ENCODE measurements around the gene MTMR12.

Gene MTMR12

GRCh38 chr5:32276173-32276853 lies 36.4 kb downstream of the MTMR12 start:
- no peak for DNase-seq (ENCODE audit: low read depth in 2 of 2, low spot score in 1 of 2)

- no peak for DNase-seq (ENCODE audit: low read depth in 2 of 2, low spot score in 1 of 2)
These were observed 37.4 kb downstream of the MTMR12 start for GRCh38 chr5:32275396-32275741.

- DNase-seq (ENCODE audit: low read depth in 2 of 2, low spot score in 1 of 2), result no peak
These were observed 38.0 kb downstream of the MTMR12 start for GRCh38 chr5:32274548-32275395.

- DNase-seq (ENCODE audit: low read depth in 2 of 2, low spot score in 1 of 2), result no peak
These were observed 38.9 kb downstream of the MTMR12 start for GRCh38 chr5:32273821-32274220.

- no peak for DNase-seq (ENCODE audit: low read depth in 2 of 2, low spot score in 1 of 2)
These were observed 40.0 kb downstream of the MTMR12 start for GRCh38 chr5:32272746-32273145.

- DNase-seq (ENCODE audit: low read depth in 2 of 2, low spot score in 1 of 2), result no peak
These were observed 41.8 kb downstream of the MTMR12 start for GRCh38 chr5:32270946-32271345.

GRCh38 chr5:32270178-32270577 lies 42.6 kb downstream of the MTMR12 start:
- no peak for DNase-seq (ENCODE audit: low read depth in 2 of 2, low spot score in 1 of 2)

- no peak for DNase-seq (ENCODE audit: low read depth in 2 of 2, low spot score in 1 of 2)
These were observed 46.8 kb downstream of the MTMR12 start for GRCh38 chr5:32265902-32266301.

GRCh38 chr5:32264957-32265572 lies 47.7 kb downstream of the MTMR12 start:
- no peak for DNase-seq (ENCODE audit: low read depth in 2 of 2, low spot score in 1 of 2)

- no peak for DNase-seq (ENCODE audit: low read depth in 2 of 2, low spot score in 1 of 2)
These were observed 49.1 kb downstream of the MTMR12 start for GRCh38 chr5:32263684-32264083.

GRCh38 chr5:32261198-32261597 lies 51.5 kb downstream of the MTMR12 start:
- DNase-seq (ENCODE audit: low read depth in 2 of 2, low spot score in 1 of 2), result no peak

GRCh38 chr5:32259033-32259432 lies 53.7 kb downstream of the MTMR12 start:
- no peak for DNase-seq (ENCODE audit: low read depth in 2 of 2, low spot score in 1 of 2)

GRCh38 chr5:32258424-32258823 lies 54.3 kb downstream of the MTMR12 start:
- no peak for DNase-seq (ENCODE audit: low read depth in 2 of 2, low spot score in 1 of 2)

GRCh38 chr5:32255540-32255900 lies 57.2 kb downstream of the MTMR12 start:
- no peak for DNase-seq (ENCODE audit: low read depth in 2 of 2, low spot score in 1 of 2)

GRCh38 chr5:32254881-32255539 lies 57.7 kb downstream of the MTMR12 start:
- DNase-seq (ENCODE audit: low read depth in 2 of 2, low spot score in 1 of 2), result no peak

- no peak for DNase-seq (ENCODE audit: low read depth in 2 of 2, low spot score in 1 of 2)
These were observed 60.8 kb downstream of the MTMR12 start for GRCh38 chr5:32251871-32252458.

GRCh38 chr5:32249668-32250067 lies 63.1 kb downstream of the MTMR12 start:
- no peak for DNase-seq (ENCODE audit: low read depth in 2 of 2, low spot score in 1 of 2)

GRCh38 chr5:32245742-32246141 lies 67.0 kb downstream of the MTMR12 start:
- DNase-seq (ENCODE audit: low read depth in 2 of 2, low spot score in 1 of 2), result no peak

GRCh38 chr5:32244017-32244416 lies 68.7 kb downstream of the MTMR12 start:
- no peak for DNase-seq (ENCODE audit: low read depth in 2 of 2, low spot score in 1 of 2)

GRCh38 chr5:32241034-32241783 lies 71.5 kb downstream of the MTMR12 start:
- DNase-seq (ENCODE audit: low read depth in 2 of 2, low spot score in 1 of 2), result no peak

- DNase-seq (ENCODE audit: low read depth in 2 of 2, low spot score in 1 of 2), result no peak
These were observed 73.4 kb downstream of the MTMR12 start for GRCh38 chr5:32239385-32239784.

All from stimulated activated CD8-positive, alpha-beta memory T cell treated with anti-CD3 and anti-CD28 coated beads, Interleukin-4, amount 100 ng/mL, for 1 hour (primary cell).